Epithelial cell of alveolus of lung (primary cell): ENCODE results near the gene DENND2C. TPM values are rescaled to one million over a fixed set of nuclear protein-coding genes. Genes with fewer than 3 reads are reported as not detected.

Experiments
- total RNA-seq: library from RNA; depleted of rRNA; stranded (reverse); fragments of >200 nt; gene quantifications from 2 replicates; pipeline ENCODE4 v1.2.1, GENCODE V29; 2015

The DENND2C gene, protein sequence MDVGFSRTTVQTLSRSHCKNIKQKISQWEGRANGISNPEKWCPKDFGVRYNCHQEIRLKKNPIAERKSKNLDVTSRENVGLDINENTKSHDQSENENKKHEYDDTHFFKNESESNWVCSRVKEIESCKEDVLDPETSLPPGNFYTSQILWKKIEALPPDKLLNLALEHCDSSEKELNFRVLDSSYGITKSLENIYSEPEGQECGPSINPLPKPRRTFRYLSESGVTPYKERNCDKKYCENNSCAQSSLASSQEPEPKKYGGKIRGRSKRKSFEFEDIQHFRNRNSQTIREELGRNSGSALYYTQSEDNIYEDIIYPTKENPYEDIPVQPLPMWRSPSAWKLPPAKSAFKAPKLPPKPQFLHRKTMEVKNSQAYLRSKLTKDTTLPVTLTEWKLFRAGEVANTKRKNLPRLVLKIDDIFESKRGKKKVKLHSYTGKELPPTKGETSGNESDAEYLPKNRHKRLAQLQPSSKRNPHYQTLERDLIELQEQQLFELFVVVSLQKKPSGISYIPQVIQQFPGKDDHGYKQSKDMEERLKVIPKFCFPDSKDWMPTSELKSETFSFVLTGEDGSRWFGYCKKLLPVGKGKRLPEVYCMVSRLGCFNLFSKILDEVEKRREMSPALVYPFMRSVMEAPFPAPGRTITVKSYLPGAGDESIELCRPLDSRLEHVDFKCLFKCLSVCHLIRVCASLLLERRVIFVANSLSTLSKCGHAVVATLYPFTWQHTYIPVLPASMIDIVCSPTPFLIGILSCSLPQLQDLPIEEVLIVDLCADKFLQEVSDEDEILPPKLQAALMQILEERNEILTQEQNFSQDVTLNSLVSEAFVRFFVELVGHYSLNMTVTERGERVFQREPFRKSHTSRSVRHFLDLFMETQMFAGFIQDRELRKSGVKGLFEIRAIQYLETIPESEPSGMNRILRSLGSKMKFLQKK
- 0.08 and 1.2 TPM in 2 replicates for total RNA-seq

DNA sequence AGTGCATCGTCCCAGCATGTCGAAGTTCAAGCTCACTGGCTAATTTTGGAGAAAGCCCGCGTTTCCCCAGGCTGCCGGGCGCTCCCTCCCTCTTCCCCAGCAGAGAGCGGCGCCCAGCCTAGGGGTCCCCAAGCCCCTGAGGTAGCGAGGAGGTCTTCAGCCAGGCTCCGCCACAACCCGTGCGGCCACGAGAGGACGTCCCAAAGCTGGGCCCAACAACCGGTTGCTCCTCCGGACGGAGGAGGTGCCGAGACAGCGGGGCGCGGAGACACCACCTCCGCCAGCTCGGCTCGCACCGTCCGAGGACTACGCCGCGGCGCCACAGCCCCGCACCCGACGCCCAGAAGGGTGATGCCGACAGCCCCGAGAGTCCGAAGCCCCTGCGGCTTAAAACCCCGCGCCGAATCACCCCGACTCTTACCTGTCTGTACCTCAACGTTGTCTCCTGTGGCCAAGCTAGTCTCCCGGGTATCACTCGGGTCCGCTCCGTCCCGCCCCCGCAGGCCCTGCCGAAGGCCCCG lies at the start of gene DENND2C:
Gene DENND2C, minus strand, starts transcription at position 488 of the 521 bp plus-strand sequence. CDS start 44,065 bp downstream, outside the sequence.

GRCh38 chr1:114716304-114717170 lies 46.7 kb upstream of the DENND2C start, which contains the start of gene NRAS:
Gene NRAS, minus strand, starts transcription at chr1:114716771. Its CDS starts 611 bp downstream, at chr1:114716160.

DNA sequence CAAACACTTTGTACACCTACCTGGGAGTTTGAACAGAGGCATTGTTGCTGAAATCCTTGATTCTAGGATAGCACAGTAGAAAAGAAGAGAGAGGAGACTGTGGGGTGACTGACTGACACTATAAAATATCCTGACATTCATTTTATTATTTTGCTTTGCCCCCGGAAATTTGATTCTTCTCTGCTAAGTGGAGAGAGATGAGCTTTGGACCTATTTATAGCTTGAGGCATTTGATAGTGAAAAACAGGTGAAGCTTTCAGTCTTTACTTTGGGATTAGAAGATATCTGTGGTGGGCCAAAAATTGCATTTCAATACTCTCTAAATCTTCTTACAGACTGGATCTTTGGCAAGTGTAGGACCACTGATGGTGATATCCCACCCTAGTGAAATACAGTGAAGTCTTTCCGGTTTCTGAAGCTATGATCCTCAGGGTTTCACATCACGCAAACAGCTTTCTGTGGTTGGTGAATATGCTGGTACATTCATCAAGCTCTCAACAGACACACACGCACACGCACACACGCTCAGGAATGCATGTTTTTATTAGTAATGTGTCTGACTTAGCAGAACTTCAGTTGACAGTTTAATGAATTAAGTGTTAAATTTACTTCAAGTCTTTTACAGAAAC lies 25.7 kb upstream of the DENND2C start, which contains the start of gene AMPD1:
Gene AMPD1, minus strand, starts transcription at position 117 of the 629 bp plus-strand sequence. Its CDS starts 75 bp downstream, at position 42.

GRCh38 chr1:114581335-114582287 lies 88.2 kb downstream of the DENND2C start, which contains the start of gene BCAS2:
Gene BCAS2, minus strand, starts transcription at chr1:114581615. Its CDS starts 24 bp downstream, at chr1:114581591.

Other genes with a start within 250 kb of the DENND2C start
- 15.1 and 20.8 TPM in 2 replicates for gene TRIM33, start 158.8 kb downstream of the DENND2C start, total RNA-seq
- 34.8 and 36.3 TPM in 2 replicates for gene BCAS2, start 88.4 kb downstream of the DENND2C start, total RNA-seq
- not detected in 2 replicates for gene AMPD1, start 25.5 kb upstream of the DENND2C start, total RNA-seq
- gene NRAS, start 46.7 kb upstream of the DENND2C start, total RNA-seq = 44.0 and 64.5 TPM in 2 replicates
- gene CSDE1, start 87.9 kb upstream of the DENND2C start, total RNA-seq = 298 and 917 TPM in 2 replicates
- 32.6 and 41.0 TPM in 2 replicates for gene SIKE1, start 110.6 kb upstream of the DENND2C start, total RNA-seq
- not detected in 2 replicates for gene SYCP1, start 184.8 kb upstream of the DENND2C start, total RNA-seq